ENCODE results near the gene EIPR1.

Gene EIPR1

DNA sequence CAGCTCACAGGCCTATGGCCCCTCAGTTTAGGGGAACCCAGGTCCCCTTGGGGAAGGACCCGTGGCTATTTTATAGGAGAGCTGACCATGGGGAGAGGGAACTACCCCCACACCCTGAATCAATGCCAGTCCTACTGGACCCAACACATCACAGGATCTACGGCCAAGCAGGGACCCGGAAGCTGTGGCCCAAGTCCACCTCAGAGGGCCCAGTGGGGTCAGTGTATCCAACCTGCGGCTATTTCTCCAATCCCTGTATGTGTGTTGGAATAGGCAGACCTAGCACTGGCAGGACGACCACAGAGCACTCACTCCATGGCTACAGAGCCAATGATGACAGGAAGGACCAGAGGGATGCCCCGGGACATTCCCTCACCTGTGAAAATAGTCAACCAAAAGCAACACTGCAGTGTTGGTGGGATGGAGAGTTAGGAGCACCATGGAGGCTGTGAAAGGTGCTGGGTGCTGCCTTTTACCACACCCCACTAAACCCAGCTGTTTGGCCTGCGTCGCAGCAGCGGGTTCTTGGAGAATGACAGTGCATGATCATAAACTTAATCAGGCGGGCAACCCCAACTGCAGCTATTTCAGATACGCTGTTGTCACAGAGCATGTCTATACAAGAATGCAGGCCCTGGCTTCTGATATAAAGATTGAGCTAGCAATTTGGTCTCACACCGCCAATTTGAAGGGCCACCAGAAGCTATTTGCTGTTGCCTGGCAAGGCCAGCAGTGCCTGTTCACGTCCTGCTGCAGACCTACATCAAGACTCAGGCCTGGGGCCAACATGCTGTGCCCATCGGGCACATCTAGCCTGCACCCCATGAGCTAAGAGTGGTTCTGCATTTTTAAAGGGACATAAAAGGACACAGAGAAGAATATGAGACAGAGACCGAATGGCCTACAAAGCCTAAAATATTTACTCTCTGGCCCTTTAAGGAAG, 110.4 kb downstream of the EIPR1 start:
- DNase-seq: no peak

- DNase-seq: no peak
Measured at GRCh38 chr2:3265981-3266924, 111.4 kb downstream of the EIPR1 start.

- DNase-seq: peak in 1 of 5 experiments; percentile 9
Measured at GRCh38 chr2:3265471-3265870, 112.1 kb downstream of the EIPR1 start.

- no peak for DNase-seq
Measured at GRCh38 chr2:3264010-3264744, 113.4 kb downstream of the EIPR1 start.

DNA sequence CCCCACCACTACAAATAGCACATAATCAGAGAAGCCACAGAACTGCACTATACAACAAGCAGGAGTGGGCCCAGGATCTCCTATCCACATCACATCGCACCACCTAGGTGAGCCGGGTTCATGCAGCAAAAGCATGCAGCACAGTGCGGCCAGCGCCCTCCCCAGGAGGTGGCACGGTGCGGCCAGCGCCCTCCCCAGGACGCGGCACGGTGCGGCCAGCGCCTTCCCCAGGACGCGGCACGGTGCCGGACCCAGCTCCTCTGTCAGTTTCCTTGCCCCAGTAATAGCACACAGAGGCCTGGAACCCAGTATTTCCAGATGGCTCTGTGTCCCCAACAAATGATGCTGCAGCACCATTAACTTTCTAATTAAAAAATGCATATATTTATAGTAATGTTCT, 114.1 kb downstream of the EIPR1 start:
- DNase-seq: no peak

DNA sequence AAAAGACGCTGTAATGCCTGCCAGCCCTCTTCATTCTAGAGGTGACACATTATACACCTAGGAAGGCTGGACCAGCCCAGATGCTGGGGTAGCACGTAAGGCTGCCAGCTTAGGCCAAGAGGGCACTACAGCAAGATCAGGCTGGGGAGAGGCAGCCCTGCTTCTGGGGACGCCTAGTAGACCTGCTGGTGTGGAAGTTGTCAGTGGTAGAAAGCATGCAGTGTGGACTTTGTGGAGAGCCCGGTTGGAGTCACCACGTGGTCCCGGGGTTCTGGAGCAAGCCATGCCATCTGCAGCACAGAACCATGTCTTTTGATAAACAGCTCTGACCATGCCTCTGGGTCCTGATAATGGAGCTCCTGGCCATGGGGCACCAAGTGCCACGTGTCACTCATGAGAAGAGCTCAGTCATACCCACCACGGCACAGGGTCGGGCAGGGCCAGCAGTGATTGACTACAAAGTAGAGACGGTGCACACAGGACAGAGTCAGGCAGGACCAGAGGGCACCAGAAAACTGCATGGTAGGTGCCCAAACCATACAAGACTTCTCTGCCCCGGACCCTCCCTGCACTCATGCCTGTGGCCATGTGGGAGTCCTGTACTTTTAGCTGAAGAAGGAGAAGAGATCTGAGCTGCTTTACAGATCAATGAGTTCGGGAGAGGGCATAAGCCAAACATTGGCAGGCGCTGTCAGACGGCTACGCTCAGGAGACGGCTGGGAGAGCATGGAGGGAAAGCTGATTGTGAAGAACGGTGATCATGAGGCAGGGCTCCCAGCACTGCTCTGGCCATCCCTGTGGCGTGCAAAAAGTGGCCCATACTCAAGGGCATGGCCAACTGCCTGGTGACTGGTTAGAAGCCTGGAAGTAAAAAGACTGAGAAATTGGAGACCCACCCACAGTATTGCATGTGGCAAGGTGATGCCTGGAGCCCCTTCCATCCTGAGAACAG, 114.9 kb downstream of the EIPR1 start:
- no peak for DNase-seq

DNA sequence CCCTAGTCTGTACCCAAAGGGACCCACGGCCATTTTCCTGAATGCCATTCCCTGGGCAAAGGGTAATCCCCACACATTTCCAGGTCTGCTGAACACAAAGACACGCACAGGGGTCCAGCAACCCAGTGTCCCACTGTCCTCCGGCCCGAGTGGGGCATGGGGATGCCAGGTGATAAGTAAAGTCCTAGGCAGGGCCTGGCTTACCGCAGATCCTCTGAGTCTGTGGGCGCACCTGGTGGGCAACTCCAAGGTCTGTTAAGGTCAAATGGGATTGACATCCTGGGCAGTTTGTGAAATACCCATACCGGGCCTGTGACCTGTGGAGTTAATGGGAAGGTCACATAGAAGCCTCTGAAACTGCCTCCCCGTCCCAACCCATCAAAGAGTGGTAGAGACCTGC, 116.1 kb downstream of the EIPR1 start:
- DNase-seq: no peak

- no peak for DNase-seq
Measured at GRCh38 chr2:3260959-3261358, 116.7 kb downstream of the EIPR1 start.

- DNase-seq: no peak
Measured at GRCh38 chr2:3257826-3258225, 119.8 kb downstream of the EIPR1 start.

GRCh38 chr2:3257166-3257565, 120.5 kb downstream of the EIPR1 start:
- DNase-seq: no peak

GRCh38 chr2:3256605-3257004, 121.0 kb downstream of the EIPR1 start:
- no peak for DNase-seq

GRCh38 chr2:3256157-3256556, 121.5 kb downstream of the EIPR1 start:
- no peak for DNase-seq

- DNase-seq: no peak
Measured at GRCh38 chr2:3254442-3254941, 123.1 kb downstream of the EIPR1 start.

DNA sequence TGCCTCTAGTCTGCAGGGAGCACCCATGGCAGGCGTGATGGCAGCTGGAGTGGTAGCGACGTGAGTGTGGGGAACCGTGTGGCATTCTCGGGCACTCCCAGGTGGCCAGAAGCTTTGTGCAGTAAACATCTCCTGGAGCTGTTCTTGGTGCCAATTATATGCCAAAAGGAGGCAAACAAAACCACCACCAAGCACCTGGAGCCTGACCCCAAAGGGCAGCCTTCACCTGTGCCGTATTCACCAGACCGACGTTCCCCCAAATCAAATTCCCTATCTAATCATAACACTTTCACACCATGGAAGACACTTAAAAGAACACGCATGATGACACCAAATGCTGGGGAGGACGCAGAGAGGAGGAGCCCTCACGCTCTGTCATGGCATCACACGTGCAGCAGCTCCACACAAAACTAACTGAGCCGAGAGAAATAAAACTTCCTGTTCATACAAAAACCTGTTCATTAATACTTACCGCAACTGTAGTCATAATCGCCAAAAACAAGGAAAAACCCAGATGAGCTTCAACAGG, 123.6 kb downstream of the EIPR1 start:
- no peak for DNase-seq

- DNase-seq: no peak
Measured at GRCh38 chr2:3251946-3252345, 125.7 kb downstream of the EIPR1 start.

GRCh38 chr2:3249476-3249962, 128.1 kb downstream of the EIPR1 start:
- DNase-seq: no peak

GRCh38 chr2:3248754-3249475, 128.7 kb downstream of the EIPR1 start:
- no peak for DNase-seq

DNA sequence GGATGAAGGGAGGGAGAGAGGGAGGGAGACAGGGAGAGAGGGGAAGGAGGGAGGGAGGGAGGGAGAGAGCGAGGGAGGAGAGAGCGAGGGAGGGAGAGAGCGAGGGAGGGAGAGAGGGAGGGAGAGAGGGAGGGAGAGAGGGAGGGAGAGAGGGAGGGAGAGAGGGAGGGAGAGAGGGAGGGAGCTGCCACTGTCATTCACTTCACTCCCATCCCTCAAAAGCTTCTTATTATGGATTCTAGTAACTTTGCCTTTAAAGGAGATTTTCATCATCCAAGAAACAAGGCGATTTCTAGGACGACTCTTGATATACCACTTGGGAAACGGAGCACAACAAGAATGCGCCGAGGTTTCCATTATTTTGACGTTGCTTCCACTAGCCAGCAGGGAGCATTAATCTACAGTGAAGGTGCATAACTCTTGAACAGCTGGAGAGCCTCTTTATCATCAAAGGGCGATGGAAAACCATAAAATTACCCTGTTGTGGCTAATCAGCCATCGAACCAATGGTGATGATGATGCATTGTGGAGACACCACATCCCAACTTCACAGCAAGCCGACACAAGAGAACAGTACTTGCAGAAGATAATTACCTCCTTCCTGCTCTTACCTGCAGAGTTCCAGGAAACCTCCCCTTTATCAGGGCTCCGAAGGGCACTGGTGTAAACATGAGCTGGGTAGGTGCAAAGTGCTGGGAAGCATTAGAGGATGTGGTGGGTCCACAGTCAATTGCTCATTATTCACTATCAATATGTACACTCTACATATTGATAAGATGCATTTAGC, 130.5 kb downstream of the EIPR1 start:
- DNase-seq: no peak

- no peak for DNase-seq
Measured at GRCh38 chr2:3246406-3246805, 131.2 kb downstream of the EIPR1 start.

All from T-helper 2 cell (primary cell).